ENCODE measurements around the gene SLC34A3. TPM values are rescaled to one million over a fixed set of nuclear protein-coding genes. Genes with fewer than 3 reads are reported as not detected.

SLC34A3 gene
- total RNA-seq, 1 donor from 2014 or later: not detected

- DNase-seq: no peak
- H3K9me3 ChIP-seq (replicated peaks): no peaks in the 10 kb centered on the region
- TF ChIP-seq CTCF (IDR thresholded peaks at IDR 0.05; ENCODE audit: borderline replicate concordance): no peak
- no peaks in the 10 kb centered on the region for H3K27me3 ChIP-seq (ENCODE audit: low read depth)
- H3K4me1 ChIP-seq: peaks cover 89% of the 10 kb centered on the region
- H3K36me3 ChIP-seq: peaks cover 29% of the 10 kb centered on the region
- intact Hi-C loops (cut with micrococcal nuclease): no loop called here
- H3K4me3 ChIP-seq: no peak overlapping the region
- peak overlapping the region; percentile 92 for H3K27ac ChIP-seq (replicated peaks)
Observed at GRCh38 chr9:137192859-137193258, 37.8 kb upstream of the SLC34A3 start.

GRCh38 chr9:137193771-137194170, 36.9 kb upstream of the SLC34A3 start:
- H3K27ac ChIP-seq (replicated peaks): peak overlapping the region; percentile 92
- peak overlapping the region; percentile 51 for H3K4me3 ChIP-seq
- peaks cover 29% of the 10 kb centered on the region for H3K36me3 ChIP-seq
- intact Hi-C loops (cut with micrococcal nuclease): no loop called here
- no peak for TF ChIP-seq CTCF (IDR thresholded peaks at IDR 0.05; ENCODE audit: borderline replicate concordance)
- H3K9me3 ChIP-seq (replicated peaks): no peaks in the 10 kb centered on the region
- peaks cover 91% of the 10 kb centered on the region for H3K4me1 ChIP-seq
- no peaks in the 10 kb centered on the region for H3K27me3 ChIP-seq (ENCODE audit: low read depth)
- DNase-seq: no peak

- peaks cover 91% of the 10 kb centered on the region for H3K4me1 ChIP-seq
- no peaks in the 10 kb centered on the region for H3K9me3 ChIP-seq (replicated peaks)
- no peak for TF ChIP-seq CTCF (IDR thresholded peaks at IDR 0.05; ENCODE audit: borderline replicate concordance)
- peak overlapping the region; percentile 51 for H3K4me3 ChIP-seq
- no peaks in the 10 kb centered on the region for H3K27me3 ChIP-seq (ENCODE audit: low read depth)
- peaks cover 29% of the 10 kb centered on the region for H3K36me3 ChIP-seq
- DNase-seq: peak; percentile 87
- H3K27ac ChIP-seq (replicated peaks): peak overlapping the region; percentile 92
- intact Hi-C loops (cut with micrococcal nuclease): no loop called here
Observed at GRCh38 chr9:137194388-137194787, 36.3 kb upstream of the SLC34A3 start.

GRCh38 chr9:137194909-137195308, 35.8 kb upstream of the SLC34A3 start:
- Histone ChIP-seq H3K27ac (replicated peaks) (peak overlapping the region; percentile 92), H3K4me1 (peaks cover 91% of the 10 kb centered on the region), H3K27me3 (ENCODE audit: low read depth) (no peaks in the 10 kb centered on the region), H3K9me3 (replicated peaks) (no peaks in the 10 kb centered on the region), H3K4me3 (peak overlapping the region; percentile 51), H3K36me3 (peaks cover 26% of the 10 kb centered on the region)
- TF ChIP-seq CTCF (IDR thresholded peaks at IDR 0.05; ENCODE audit: borderline replicate concordance): no peak
- no peak for DNase-seq
- intact Hi-C loops (cut with micrococcal nuclease): no loop called here

- Histone ChIP-seq H3K4me3 (peak overlapping the region; percentile 51), H3K36me3 (peaks cover 19% of the 10 kb centered on the region), H3K9me3 (replicated peaks) (no peaks in the 10 kb centered on the region), H3K4me1 (peaks cover 83% of the 10 kb centered on the region), H3K27ac (replicated peaks) (peak overlapping the region; percentile 92), H3K27me3 (ENCODE audit: low read depth) (no peaks in the 10 kb centered on the region)
- intact Hi-C loops (cut with micrococcal nuclease): no loop called here
- DNase-seq: no peak
- TF ChIP-seq CTCF (IDR thresholded peaks at IDR 0.05; ENCODE audit: borderline replicate concordance): no peak
Observed at GRCh38 chr9:137195525-137196220, 35.0 kb upstream of the SLC34A3 start.
